Stimulated activated naive CD8-positive, alpha-beta T cell treated with anti-CD3 and anti-CD28 coated beads, Interleukin-15, Interleukin-2, amounts not matched to agents 100 U/mL and 50 U/mL, for 24 hours (primary cell): ENCODE results near the gene RDX.
"Not testable (repeated sequence)": the region's sequence is repeated elsewhere in the genome, so short reads cannot be mapped to it uniquely, and the experiment has no call there.

Experiments
- ATAC-seq: fragments of 150-1000 bp; cut with Tn5 transposase; one replicate; pipeline ENCODE4 v1.10.0; 2021
- DNase-seq: peaks from one replicate; pipeline ENCODE4 v3.0.0; 2021

Gene RDX

DNA sequence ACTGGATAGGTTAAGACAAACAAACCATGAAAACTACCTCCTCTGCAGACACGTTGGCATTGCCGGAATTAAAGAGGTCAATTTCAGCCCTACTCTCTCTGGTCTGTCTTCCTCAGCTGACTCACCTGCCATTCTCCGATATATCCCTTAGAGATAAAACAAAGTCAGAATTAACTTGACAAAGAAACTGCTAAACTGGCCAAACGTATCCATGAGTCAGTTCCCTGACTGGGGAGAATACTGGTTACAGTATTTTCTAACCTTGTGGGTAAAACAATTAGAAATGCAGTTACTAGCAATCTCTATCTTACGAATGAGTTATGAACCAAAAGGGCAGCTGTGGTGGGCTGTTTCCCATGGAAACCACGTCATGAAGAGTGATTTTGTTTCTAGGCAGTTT lies 96.2 kb downstream of the RDX start:
- DNase-seq, result no peak
- peak; percentile 38 for ATAC-seq

- DNase-seq, result no peak
- ATAC-seq, result no peak
These were observed 97.0 kb downstream of the RDX start for GRCh38 chr11:110199184-110199981.

GRCh38 chr11:110198031-110198729 lies 98.2 kb downstream of the RDX start:
- no peak for DNase-seq

GRCh38 chr11:110196884-110197420 lies 99.5 kb downstream of the RDX start:
- DNase-seq, result no peak
- no peak for ATAC-seq

More at GRCh38 chr11:110198031-110198729, 98.2 kb downstream of the RDX start:
- no peak for ATAC-seq

DNA sequence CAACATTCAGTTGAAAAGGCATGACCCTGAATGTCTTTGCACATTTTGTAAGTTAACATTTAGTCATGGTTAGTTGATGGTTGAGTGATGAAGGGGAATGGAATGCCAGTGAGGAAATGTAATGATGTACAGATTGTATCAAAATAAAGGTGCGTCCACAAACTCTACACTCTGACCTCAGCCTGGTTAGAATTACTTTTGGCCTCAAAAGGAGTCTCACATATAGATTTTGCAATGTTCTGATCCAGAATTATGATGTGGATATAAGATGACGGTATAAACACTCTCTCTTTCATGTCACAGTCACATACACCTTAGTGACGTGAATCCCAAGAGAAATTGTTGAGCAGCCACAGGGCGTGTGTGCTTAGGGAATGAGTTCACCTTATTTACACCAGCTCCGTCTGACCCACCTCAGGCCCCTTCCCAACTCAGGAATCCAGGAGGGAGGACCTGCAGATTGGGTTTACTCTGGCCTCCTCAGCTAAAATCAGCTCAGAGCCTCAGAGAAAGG lies 100.1 kb downstream of the RDX start:
- ATAC-seq (no peak), DNase-seq (no peak)

- ATAC-seq, DNase-seq: not testable (repeated sequence)
These were observed 102.1 kb downstream of the RDX start for GRCh38 chr11:110194211-110194766.

DNA sequence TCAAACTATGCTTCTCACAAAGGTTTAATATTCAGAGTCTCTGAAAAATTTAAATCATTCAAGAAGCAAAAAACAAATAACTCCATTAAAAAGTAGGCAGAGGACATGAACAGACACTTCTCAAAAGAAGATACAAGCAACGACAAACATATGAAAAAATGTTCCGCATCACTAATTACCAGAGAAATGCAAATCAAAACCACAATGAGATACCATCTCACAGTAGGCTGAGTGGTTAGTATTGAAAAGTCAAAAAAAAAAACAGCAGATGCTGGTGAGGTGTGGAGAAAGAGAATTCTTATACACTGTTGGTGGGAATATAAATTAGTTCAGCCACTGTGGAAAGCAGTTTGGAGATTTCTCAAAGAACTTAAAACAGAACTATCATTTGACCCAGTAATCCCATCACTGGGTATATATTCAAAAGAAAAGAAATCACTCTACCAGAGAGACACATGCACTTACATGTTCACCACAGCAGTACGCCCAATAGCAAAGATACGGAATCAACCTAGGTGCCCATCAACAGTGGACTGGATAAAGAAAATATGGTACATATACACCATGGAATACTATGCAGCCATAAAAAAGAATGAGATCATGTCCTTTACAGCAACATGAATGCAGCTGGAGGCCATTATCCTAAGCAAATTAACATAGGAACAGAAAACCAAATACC lies 103.7 kb downstream of the RDX start:
- not testable (repeated sequence) for DNase-seq, ATAC-seq

GRCh38 chr11:110190885-110191284 lies 105.5 kb downstream of the RDX start:
- ATAC-seq, result no peak
- no peak for DNase-seq

- DNase-seq (no peak), ATAC-seq (no peak)
These were observed 108.7 kb downstream of the RDX start for GRCh38 chr11:110187731-110188130.

GRCh38 chr11:110186867-110187266 lies 109.5 kb downstream of the RDX start:
- ATAC-seq (no peak), DNase-seq (no peak)

- ATAC-seq (no peak), DNase-seq (no peak)
These were observed 110.0 kb downstream of the RDX start for GRCh38 chr11:110186456-110186855.

GRCh38 chr11:110185599-110185998 lies 110.8 kb downstream of the RDX start:
- ATAC-seq, result no peak

GRCh38 chr11:110185121-110185591 lies 111.3 kb downstream of the RDX start:
- ATAC-seq (no peak), DNase-seq (no peak)

More at GRCh38 chr11:110185599-110185998, 110.8 kb downstream of the RDX start:
- DNase-seq, result no peak

- ATAC-seq, result no peak
- no peak for DNase-seq
These were observed 112.0 kb downstream of the RDX start for GRCh38 chr11:110184456-110184855.

DNA sequence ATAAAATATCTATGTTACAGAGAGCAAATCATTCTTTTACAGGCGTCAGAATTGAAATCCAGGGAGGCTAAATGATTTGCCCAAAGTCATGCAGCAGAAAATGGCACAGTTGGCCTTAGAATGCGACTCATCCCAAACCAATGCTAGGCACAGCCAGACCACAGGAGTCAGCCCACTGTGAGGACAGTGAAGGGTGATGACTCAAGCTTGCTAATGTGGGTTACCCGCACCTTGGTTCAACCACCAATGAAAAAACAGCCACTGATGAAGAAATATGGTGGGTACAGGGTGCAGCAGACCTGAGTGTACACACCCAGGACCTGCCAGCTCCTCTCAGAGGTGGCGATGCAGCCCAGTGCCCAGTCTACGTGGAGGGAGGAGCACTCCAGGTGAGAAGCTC lies 113.5 kb downstream of the RDX start:
- no peak for DNase-seq
- ATAC-seq, result peak; percentile 62

GRCh38 chr11:110179064-110179463 lies 117.3 kb downstream of the RDX start:
- DNase-seq (no peak), ATAC-seq (no peak)

GRCh38 chr11:110177086-110177456 lies 119.3 kb downstream of the RDX start:
- DNase-seq, result no peak
- no peak for ATAC-seq

DNA sequence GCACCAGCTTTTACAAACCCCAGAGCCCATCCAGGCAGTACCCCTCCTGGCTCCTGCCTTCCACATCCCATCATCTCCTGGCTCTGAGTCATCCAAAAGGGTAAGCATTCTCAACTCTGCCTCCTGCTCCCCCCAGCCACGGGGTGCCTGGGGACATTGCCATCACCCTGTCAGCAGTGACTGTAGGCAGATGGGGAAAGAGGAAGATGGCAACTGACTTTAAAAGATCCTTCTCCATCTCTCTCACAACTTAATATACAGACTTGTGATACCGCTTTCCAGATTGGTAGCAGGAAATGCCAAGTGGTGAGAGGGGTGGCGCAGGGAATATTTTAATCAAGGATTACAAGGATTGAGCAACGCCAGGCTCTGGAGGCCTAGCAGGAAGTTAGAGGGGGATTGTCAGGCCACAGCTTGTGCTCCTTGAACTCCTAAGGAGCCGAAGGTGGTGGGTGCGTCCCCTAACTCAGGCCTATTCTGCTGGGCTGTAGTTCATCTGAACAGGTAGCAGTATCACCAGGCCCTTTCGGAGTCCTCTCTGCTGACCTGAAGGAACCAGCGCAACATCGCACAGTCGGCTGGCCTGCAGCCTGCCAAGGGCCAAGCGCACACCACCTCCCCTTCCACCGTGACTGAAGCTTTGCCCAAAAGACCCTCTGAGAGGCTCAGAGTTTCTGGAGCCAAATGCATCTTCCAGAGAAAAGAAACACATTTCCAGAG lies 119.9 kb downstream of the RDX start:
- no peak for ATAC-seq
- no peak for DNase-seq

- no peak for DNase-seq
- ATAC-seq, result no peak
These were observed 121.6 kb downstream of the RDX start for GRCh38 chr11:110174645-110175310.

GRCh38 chr11:110173811-110174644 lies 122.4 kb downstream of the RDX start:
- peak; percentile 77 for DNase-seq
- peak; percentile 75 for ATAC-seq
